Endothelial cell of umbilical vein (primary cell): ENCODE data around the gene VAV2. TPM values are rescaled to one million over a fixed set of nuclear protein-coding genes. Genes with fewer than 3 reads are reported as not detected.

Experiments
- BruUV-seq: library from RNA; stranded (reverse); fragments of 400-500 nt; replicated peaks from 2 replicates; lab custom pipeline; 2021; lab: Mats Ljungman, UMichigan
- CTCF ChIA-PET: fragments of 300-600, 350-600 bp; sonication (Branson Sonifier 250); formaldehyde crosslinking; loops from one replicate; lab custom pipeline; 2021; ENCODE audit warnings: antibody characterized with exemption, inconsistent platforms; lab: Charles Lee
- POLR2A ChIA-PET: fragments of 300-600, 350-600 bp; sonication (Branson Sonifier 250); formaldehyde crosslinking; loops from one replicate; lab custom pipeline; 2021; ENCODE audit warnings: antibody characterized with exemption, inconsistent platforms; lab: Charles Lee
- DNase-seq: peaks from one replicate; pipeline ENCODE4 v3.0.0-alpha.2; 2011; ENCODE audit warnings: low read depth, low spot score
- FAIRE-seq: peaks from 2 replicates; lab custom pipeline; 2011; peaks lifted over from hg19 to GRCh38; lab: Jason Lieb, UNC
- H2AFZ ChIP-seq: 2 replicates; pipeline ENCODE4 v1.6.0; 2012; ENCODE audit warnings: low read depth, low read length, control low read depth, inconsistent platforms
- H3K27ac ChIP-seq: 2 replicates; pipeline ENCODE4 v1.5.1; 2011; ENCODE audit warnings: low read depth, mild to moderate bottlenecking, control low read depth, low read length, moderate library complexity; ENCODE audit not compliant: insufficient read depth
- H3K27me3 ChIP-seq, 2 experiments: 2 replicates each; pipeline versions ENCODE4 v1.6.0 to v1.6.1; 2011; ENCODE audit warnings: low read length in 2 of 2, mixed read lengths in 1 of 2; ENCODE audit not compliant: control insufficient read depth in 2 of 2, insufficient read depth in 2 of 2
- H3K36me3 ChIP-seq, 2 experiments: 2 replicates in 1 of 2; 3 replicates in 1 of 2; pipeline ENCODE4 v1.5.1; 2011; ENCODE audit warnings: low read length in 2 of 2, mild to moderate bottlenecking in 1 of 2, moderate library complexity in 1 of 2; ENCODE audit not compliant: control insufficient read depth in 2 of 2, insufficient read depth in 2 of 2; ENCODE audit errors: extremely low read depth in 1 of 2
- H3K4me1 ChIP-seq: 3 replicates; pipeline ENCODE4 v1.5.1; 2011; ENCODE audit warnings: mild to moderate bottlenecking, low read length; ENCODE audit not compliant: control insufficient read depth, insufficient read depth; ENCODE audit errors: extremely low read depth
- H3K4me2 ChIP-seq: 2 replicates; pipeline ENCODE4 v1.6.1; 2011; ENCODE audit warnings: low read length, control low read depth, mixed read lengths; ENCODE audit not compliant: insufficient read depth
- H3K4me3 ChIP-seq, 3 experiments: fragments of 200-600 bp in 1 of 3; sonication (generic), shearing (Covaris generic) in 1 of 3; replicated peaks in 1 of 3; 2 replicates each; pipeline ENCODE4 v1.5.1; 2011 to 2016; ENCODE audit warnings: control low read depth in 3 of 3, low read length in 3 of 3, mild to moderate bottlenecking in 2 of 3, inconsistent platforms in 1 of 3, low read depth in 1 of 3, moderate library complexity in 1 of 3; ENCODE audit not compliant: insufficient read depth in 1 of 3
- H3K79me2 ChIP-seq: 2 replicates; pipeline ENCODE4 v1.6.0; 2012; ENCODE audit warnings: low read length, inconsistent platforms; ENCODE audit not compliant: control insufficient read depth, insufficient read depth
- H3K9ac ChIP-seq: replicated peaks from 2 replicates; pipeline ENCODE3; 2011; ENCODE audit warnings: low read length, control low read depth; ENCODE audit not compliant: insufficient read depth; ENCODE audit errors: extremely low read depth
- H3K9me1 ChIP-seq: replicated peaks from 3 replicates; pipeline ENCODE4 v1.6.0; 2011; ENCODE audit warnings: mild to moderate bottlenecking, low read length; ENCODE audit not compliant: control insufficient read depth, insufficient read depth; ENCODE audit errors: extremely low read depth
- H3K9me3 ChIP-seq: replicated peaks from 2 replicates; pipeline ENCODE4 v1.5.1; 2012; ENCODE audit warnings: low read length, inconsistent platforms; ENCODE audit not compliant: control insufficient read depth, insufficient read depth
- H4K20me1 ChIP-seq: replicated peaks from 2 replicates; pipeline ENCODE3; 2011; ENCODE audit warnings: mild to moderate bottlenecking, low read length; ENCODE audit not compliant: control insufficient read depth, insufficient read depth; ENCODE audit errors: extremely low read depth
- EZH2 ChIP-seq: IDR thresholded peaks from 2 replicates; pipeline ENCODE4 v1.6.1; 2012; ENCODE audit warnings: borderline replicate concordance, low read depth, mild to moderate bottlenecking, moderate library complexity, low read length, inconsistent platforms; ENCODE audit not compliant: severe bottlenecking
- GATA2 ChIP-seq: IDR thresholded peaks from 2 replicates; pipeline ENCODE4 v1.7.0; 2011; ENCODE audit warnings: low read depth, mild to moderate bottlenecking, moderate library complexity, mixed read lengths, low read length; ENCODE audit not compliant: insufficient read length, insufficient read depth
- MYC ChIP-seq: IDR thresholded peaks from one replicate; pipeline ENCODE4 v1.6.1; 2011; ENCODE audit warnings: mild to moderate bottlenecking, low read depth, low read length
- dilution Hi-C: fragments of 300-500 bp; cut with MboI; formaldehyde crosslinking; loops from one replicate; pipeline ENCODE4 v1.15.0; 2019; ENCODE audit warnings: low sequenced_read_pairs; ENCODE audit not compliant: extremely low pct_ligation_motif_present
- intact Hi-C: fragments of 100-400 bp; cut with micrococcal nuclease; formaldehyde crosslinking; loops from one replicate; pipeline ENCODE4 v1.10.0; 2022
- polyA plus RNA-seq, 4 experiments: library from polyadenylated mRNA; depleted of rRNA in 3 of 4; stranded (reverse) in 3 of 4; unstranded in 1 of 4; fragments of >200 nt; gene quantifications; 2 replicates each; pipeline versions ENCODE4 v1.2.1 to v1.2.3, GENCODE V29; 2011 to 2012; ENCODE audit warnings: missing spikeins in 1 of 4
- total RNA-seq: library from RNA; stranded (reverse); gene quantifications from 2 replicates; pipeline ENCODE4 v1.2.3, GENCODE V29; 2021

VAV2 gene
- total and polyA plus RNA-seq, 2 donors (not counting 3 experiments of a cell fraction or from before 2014, with no cell fraction given) = 10.6 to 30.6 TPM

- H3K4me1 ChIP-seq = peaks cover 7% of the 10 kb centered on the region
- no peak overlapping the region for H3K4me2 ChIP-seq
- H2AFZ ChIP-seq = no peak overlapping the region
- H3K4me3 ChIP-seq = no peak overlapping the region
- ChIA-PET CTCF (interaction anchor here (0.8 to 5.5 kb wide), 6 partner anchors 23 to 214 kb away, joined by 3 to 232 read pairs (median 6); no protein-coding TSS in a partner anchor), POLR2A (no interaction called here)
- FAIRE-seq (no peak), DNase-seq (no peak)
- dilution Hi-C loops = no loop called here
- no peak overlapping the region for H3K9ac ChIP-seq
- TF ChIP-seq GATA2 (no peak), EZH2 (no peak), MYC (no peak)
- H3K27ac ChIP-seq = no peak overlapping the region
- H3K27me3 ChIP-seq = no peaks in the 10 kb centered on the region
- H3K9me1 ChIP-seq = no peaks in the 10 kb centered on the region
- no peaks in the 10 kb centered on the region for H4K20me1 ChIP-seq
- intact Hi-C loops = no loop called here
- H3K9me3 ChIP-seq = no peaks in the 10 kb centered on the region
- H3K79me2 ChIP-seq = peaks cover 4% of the 10 kb centered on the region
- no TSS peak for BruUV-seq
- no peaks in the 10 kb centered on the region for H3K36me3 ChIP-seq
Measured at GRCh38 chr9:133996531-133997520, 4.7 kb upstream of the VAV2 start.
